Right atrium auricular region (tissue), 2 donors: ENCODE measurements around the gene EEF1A2. TPM values are rescaled to one million over a fixed set of nuclear protein-coding genes. Genes with fewer than 3 reads are reported as not detected.
"Not testable (repeated sequence)": the region's sequence is repeated elsewhere in the genome, so short reads cannot be mapped to it uniquely, and the experiment has no call there.

Source experiments
- DNase-seq: peaks from one replicate; pipeline ENCODE4 v3.0.0-alpha.2; 2019; ENCODE audit warnings: low spot score
- H3K27ac ChIP-seq, 2 donors: fragments of 200-600 bp; sonication (generic); 1 replicate in 1 of 2; 2 replicates in 1 of 2; pipeline ENCODE4 v1.5.1; 2016 to 2019
- H3K27me3 ChIP-seq, 2 donors: fragments of 200-600 bp; sonication (generic); one replicate each; pipeline versions ENCODE4 v1.5.1 to v1.6.0; 2017 to 2019
- H3K36me3 ChIP-seq: fragments of 200-600 bp; sonication (generic); one replicate; pipeline ENCODE4 v1.5.1; 2016
- H3K4me1 ChIP-seq, 2 donors: fragments of 200-600 bp; sonication (generic); one replicate each; pipeline versions ENCODE4 v1.5.1 to v1.6.0; 2017 to 2019
- H3K4me3 ChIP-seq, 2 donors: fragments of 200-600 bp; sonication (generic); 1 replicate in 1 of 2; 2 replicates in 1 of 2; pipeline ENCODE4 v1.5.1; 2017 to 2019; ENCODE audit warnings: mild to moderate bottlenecking in 1 of 2, moderate library complexity in 1 of 2
- H3K9me3 ChIP-seq, 2 donors: fragments of 200-600 bp; sonication (generic); one replicate each; pipeline ENCODE4 v1.5.1; 2019
- total RNA-seq, 2 donors: library from RNA; depleted of rRNA; stranded (reverse); fragments of >200 nt; gene quantifications; one replicate each; pipeline ENCODE4 v1.1.0, GENCODE V29; 2016
- TF ChIP-seq, protein P1 (sequence below), 2 donors: fragments of 200-600 bp; sonication (generic); IDR thresholded peaks; one replicate each; pipeline ENCODE4 v1.5.1; 2019; ENCODE audit warnings: antibody characterized with exemption in 2 of 2

EEF1A2 gene
- total RNA-seq, 2 donors from 2014 or later = 797 to 886 TPM

DNA sequence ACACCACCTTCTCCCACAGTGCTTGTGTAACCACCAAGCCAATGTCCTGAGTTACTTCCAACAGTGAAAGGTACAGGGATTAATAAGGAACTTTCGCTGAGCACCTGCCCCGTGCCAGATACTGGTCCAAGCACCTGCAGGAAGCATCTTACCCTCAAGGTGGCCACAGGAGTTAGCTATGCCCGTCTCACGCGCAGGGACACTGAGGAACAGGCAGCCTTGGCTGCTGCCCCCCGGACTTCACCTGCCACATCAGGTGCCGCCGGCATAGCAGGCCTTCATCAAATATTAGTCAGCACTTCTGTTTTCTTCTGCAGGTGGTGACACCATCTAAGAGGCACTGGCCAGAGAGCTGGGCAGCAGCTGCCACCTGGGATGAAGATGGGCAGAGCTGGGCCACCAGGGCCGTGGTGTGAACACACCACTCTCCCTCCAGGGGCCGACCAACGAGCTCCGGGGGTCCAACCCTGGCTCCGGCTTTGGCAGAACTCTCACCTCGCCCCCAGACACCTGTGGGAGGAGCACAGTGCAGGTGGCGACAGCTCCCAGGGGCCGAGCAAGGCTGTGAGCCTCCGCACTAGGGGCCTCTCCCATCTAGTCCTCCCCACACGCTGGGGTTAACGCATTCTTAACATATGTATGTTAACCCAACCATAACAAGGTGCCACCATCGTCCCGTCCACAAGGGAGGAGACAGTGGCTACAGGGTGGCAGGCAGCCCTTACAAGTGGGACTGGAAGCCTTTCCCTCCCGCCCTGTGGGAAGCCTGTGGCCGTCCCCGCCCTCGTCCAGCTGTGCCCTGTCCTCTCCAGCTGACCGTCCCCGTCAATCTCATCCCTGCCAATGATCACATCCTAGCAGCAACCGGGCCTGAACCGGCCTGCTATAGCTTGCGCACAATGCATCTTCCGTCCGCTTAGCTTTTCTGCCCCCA lies 18.8 kb upstream of the EEF1A2 start:
- H3K27ac ChIP-seq = no peak overlapping the region
- no peak for DNase-seq

DNA sequence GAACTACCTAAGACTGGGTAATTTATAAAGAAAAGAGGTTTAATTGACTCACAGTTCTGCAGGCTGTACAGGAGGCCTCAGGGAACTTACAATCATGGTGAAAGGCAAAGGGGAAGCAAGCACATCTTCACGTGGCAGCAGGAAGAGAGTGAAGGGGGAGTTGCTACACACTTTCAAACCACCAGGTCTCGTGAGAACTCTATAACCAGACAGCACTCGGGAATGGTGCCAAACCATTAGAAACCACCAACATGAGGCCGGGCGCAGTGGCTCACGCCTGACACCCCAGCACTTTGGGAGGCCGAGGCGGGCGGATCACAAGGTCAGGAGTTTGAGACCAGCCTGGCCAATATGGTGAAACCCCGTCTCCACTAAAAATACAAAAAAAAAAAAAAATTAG lies 15.6 kb upstream of the EEF1A2 start:
- not testable (repeated sequence) for H3K27ac ChIP-seq, H3K27me3 ChIP-seq, H3K4me3 ChIP-seq, H3K4me1 ChIP-seq, H3K36me3 ChIP-seq, DNase-seq, H3K9me3 ChIP-seq

More for the DNA sequence above, 18.8 kb upstream of the EEF1A2 start:
- Histone ChIP-seq H3K9me3 (no peaks in the 10 kb centered on the region), H3K27me3 (no peaks in the 10 kb centered on the region), H3K4me1 (peaks cover 0 to 27% of the 10 kb centered on the region in 2 donors), H3K36me3 (no peaks in the 10 kb centered on the region), H3K4me3 (no peak overlapping the region)
- TF ChIP-seq, protein P1, sequence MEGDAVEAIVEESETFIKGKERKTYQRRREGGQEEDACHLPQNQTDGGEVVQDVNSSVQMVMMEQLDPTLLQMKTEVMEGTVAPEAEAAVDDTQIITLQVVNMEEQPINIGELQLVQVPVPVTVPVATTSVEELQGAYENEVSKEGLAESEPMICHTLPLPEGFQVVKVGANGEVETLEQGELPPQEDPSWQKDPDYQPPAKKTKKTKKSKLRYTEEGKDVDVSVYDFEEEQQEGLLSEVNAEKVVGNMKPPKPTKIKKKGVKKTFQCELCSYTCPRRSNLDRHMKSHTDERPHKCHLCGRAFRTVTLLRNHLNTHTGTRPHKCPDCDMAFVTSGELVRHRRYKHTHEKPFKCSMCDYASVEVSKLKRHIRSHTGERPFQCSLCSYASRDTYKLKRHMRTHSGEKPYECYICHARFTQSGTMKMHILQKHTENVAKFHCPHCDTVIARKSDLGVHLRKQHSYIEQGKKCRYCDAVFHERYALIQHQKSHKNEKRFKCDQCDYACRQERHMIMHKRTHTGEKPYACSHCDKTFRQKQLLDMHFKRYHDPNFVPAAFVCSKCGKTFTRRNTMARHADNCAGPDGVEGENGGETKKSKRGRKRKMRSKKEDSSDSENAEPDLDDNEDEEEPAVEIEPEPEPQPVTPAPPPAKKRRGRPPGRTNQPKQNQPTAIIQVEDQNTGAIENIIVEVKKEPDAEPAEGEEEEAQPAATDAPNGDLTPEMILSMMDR (IDR thresholded peaks at IDR 0.05) = no peak

DNA sequence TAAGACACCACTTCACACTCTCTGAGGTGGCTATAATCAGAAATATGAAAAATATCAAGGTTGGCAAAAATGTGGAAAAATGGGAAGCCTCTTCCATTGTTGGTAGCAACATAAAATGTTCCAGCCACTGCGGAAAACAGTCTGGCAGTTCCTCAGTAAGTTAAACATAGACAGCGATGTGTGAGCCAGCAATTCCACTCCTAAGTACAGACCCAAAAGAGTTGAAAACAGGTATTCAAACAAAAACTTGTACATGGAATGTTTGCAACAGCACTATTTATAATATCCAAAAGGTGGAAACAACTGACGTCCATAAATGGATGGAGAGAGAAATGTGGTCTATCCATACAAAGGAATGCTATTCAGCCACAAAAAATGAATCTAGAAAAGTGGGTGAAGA lies 14.3 kb upstream of the EEF1A2 start:
- H3K27me3 ChIP-seq = no peaks in the 10 kb centered on the region
- no peaks in the 10 kb centered on the region for H3K4me1 ChIP-seq
- H3K27ac ChIP-seq = no peak overlapping the region
- no peak for DNase-seq
- TF ChIP-seq, protein P1 (IDR thresholded peaks at IDR 0.05) = no peak
- H3K9me3 ChIP-seq = no peaks in the 10 kb centered on the region
- H3K4me3 ChIP-seq = no peak overlapping the region
- no peaks in the 10 kb centered on the region for H3K36me3 ChIP-seq

DNA sequence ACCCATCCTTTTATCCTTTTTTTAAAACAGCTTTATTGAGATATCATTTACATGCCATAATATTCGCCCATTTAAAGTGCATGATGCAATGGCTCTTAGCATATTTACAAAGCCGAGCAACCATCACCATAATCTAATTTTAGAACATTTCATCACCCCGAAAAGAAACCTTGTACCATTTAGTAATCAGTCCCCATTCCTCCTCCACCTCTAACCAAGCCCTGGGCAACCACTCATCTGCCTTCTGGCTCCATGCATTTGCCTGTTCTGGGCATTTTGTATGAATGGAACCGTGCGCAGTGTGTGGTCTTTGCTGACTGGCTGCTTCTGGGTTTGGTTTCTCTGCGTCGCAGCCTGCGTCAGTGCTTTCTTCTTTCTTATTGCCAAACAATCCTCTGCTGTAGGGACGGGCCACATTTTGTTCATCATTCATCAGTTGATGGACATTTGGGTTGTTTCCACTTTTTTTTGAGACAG lies 10.2 kb upstream of the EEF1A2 start:
- H3K4me1 ChIP-seq = no peaks in the 10 kb centered on the region
- TF ChIP-seq, protein P1 (IDR thresholded peaks at IDR 0.05) = no peak
- no peak overlapping the region for H3K4me3 ChIP-seq
- H3K27me3 ChIP-seq = no peaks in the 10 kb centered on the region
- no peak overlapping the region for H3K27ac ChIP-seq
- peaks cover 0 to 13% of the 10 kb centered on the region in 2 donors for H3K9me3 ChIP-seq
- no peak for DNase-seq
- no peaks in the 10 kb centered on the region for H3K36me3 ChIP-seq

DNA sequence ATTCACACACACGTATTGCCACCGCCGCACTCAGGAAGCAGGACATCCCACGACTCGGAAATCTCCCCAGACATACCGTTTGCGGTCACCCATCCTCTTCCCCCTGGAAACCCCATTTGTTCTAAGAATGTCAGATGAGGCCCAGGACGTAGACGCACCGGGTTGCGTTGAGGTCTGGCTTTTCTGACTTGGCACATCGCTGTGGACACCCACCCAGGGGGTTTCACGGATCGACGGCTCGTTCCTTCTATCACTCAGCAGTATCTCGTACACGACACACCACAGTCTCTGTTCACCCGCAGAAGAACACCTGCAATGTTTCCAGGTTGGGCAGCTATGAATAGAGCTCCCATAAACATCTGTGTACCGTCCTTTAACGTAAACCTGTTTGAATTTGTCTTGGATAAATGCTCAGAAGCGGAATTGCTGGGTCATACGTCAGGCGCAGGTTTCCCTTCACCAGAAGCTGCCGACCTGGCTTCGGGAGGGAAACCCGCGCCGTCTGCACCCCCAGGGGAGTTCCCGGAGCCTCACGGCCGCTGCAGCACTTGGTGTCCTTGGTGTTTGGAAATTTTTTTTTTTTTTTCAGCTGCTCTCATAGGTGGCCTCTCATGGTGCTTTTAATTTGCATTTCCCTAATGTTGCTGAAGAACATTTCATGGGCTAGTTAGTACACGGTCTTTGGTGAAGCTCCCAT lies 9.3 kb upstream of the EEF1A2 start:
- no peak for DNase-seq
- Histone ChIP-seq H3K27ac (no peak overlapping the region), H3K4me1 (no peaks in the 10 kb centered on the region), H3K36me3 (no peaks in the 10 kb centered on the region), H3K9me3 (peaks cover 0 to 13% of the 10 kb centered on the region in 2 donors), H3K27me3 (no peaks in the 10 kb centered on the region), H3K4me3 (no peak overlapping the region)
- TF ChIP-seq, protein P1 (IDR thresholded peaks at IDR 0.05) = no peak
